H54 (cell line): Measurements from ENCODE around the gene GRIN2A.

Source experiments
- DNase-seq: peaks from one replicate; pipeline ENCODE4 v3.0.0; 2011; ENCODE audit warnings: low spot score, mixed read lengths; ENCODE audit not compliant: insufficient read length
- FAIRE-seq: peaks from 3 replicates; lab custom pipeline; 2011; peaks lifted over from hg19 to GRCh38; lab: Jason Lieb, UNC
- POLR2A ChIP-seq: IDR thresholded peaks from 2 replicates; pipeline ENCODE4 v1.6.1; 2011; ENCODE audit warnings: low read depth, mild to moderate bottlenecking, low read length

Gene GRIN2A

GRCh38 chr16:9964426-9964825 lies 217.8 kb downstream of the GRIN2A start:
- TF ChIP-seq POLR2A: no peak
- FAIRE-seq (no peak), DNase-seq (no peak)

- no peak for TF ChIP-seq POLR2A
- no peak for DNase-seq
- FAIRE-seq: no peak
Observed at GRCh38 chr16:9957433-9957832, 224.8 kb downstream of the GRIN2A start.

- no peak for TF ChIP-seq POLR2A
- no peak for FAIRE-seq
- DNase-seq: no peak
Observed at GRCh38 chr16:9957002-9957401, 225.2 kb downstream of the GRIN2A start.

GRCh38 chr16:9955677-9956076 lies 226.6 kb downstream of the GRIN2A start:
- DNase-seq (no peak), FAIRE-seq (no peak)
- no peak for TF ChIP-seq POLR2A

GRCh38 chr16:9953908-9954570 lies 228.2 kb downstream of the GRIN2A start:
- DNase-seq (no peak), FAIRE-seq (no peak)
- no peak for TF ChIP-seq POLR2A

- FAIRE-seq (no peak), DNase-seq (no peak)
- TF ChIP-seq POLR2A: no peak
Observed at GRCh38 chr16:9950658-9951057, 231.6 kb downstream of the GRIN2A start.

GRCh38 chr16:9949396-9949795 lies 232.8 kb downstream of the GRIN2A start:
- no peak for TF ChIP-seq POLR2A
- no peak for DNase-seq
- no peak for FAIRE-seq

GRCh38 chr16:9948933-9949332 lies 233.3 kb downstream of the GRIN2A start:
- no peak for DNase-seq
- TF ChIP-seq POLR2A: no peak
- no peak for FAIRE-seq

GRCh38 chr16:9946022-9946720 lies 236.1 kb downstream of the GRIN2A start:
- DNase-seq (no peak), FAIRE-seq (no peak)
- no peak for TF ChIP-seq POLR2A

- no peak for FAIRE-seq
Observed at GRCh38 chr16:9943121-9943520, 239.1 kb downstream of the GRIN2A start.

GRCh38 chr16:9941245-9941644 lies 241.0 kb downstream of the GRIN2A start:
- DNase-seq (no peak), FAIRE-seq (no peak)
- no peak for TF ChIP-seq POLR2A

More at GRCh38 chr16:9943121-9943520, 239.1 kb downstream of the GRIN2A start:
- no peak for DNase-seq
- TF ChIP-seq POLR2A: no peak

- FAIRE-seq: no peak
- TF ChIP-seq POLR2A: no peak
Observed at GRCh38 chr16:9934723-9935508, 247.3 kb downstream of the GRIN2A start.

GRCh38 chr16:9932919-9933653 lies 249.1 kb downstream of the GRIN2A start:
- TF ChIP-seq POLR2A: no peak
- DNase-seq (no peak), FAIRE-seq (no peak)

More at GRCh38 chr16:9934723-9935508, 247.3 kb downstream of the GRIN2A start:
- DNase-seq: no peak

- TF ChIP-seq POLR2A: no peak
- no peak for FAIRE-seq
- no peak for DNase-seq
Observed at GRCh38 chr16:9932000-9932399, 250.2 kb downstream of the GRIN2A start.
